ENCODE results near the gene PPP6R1.

- TF ChIP-seq POLR2AphosphoS5 (IDR thresholded peaks at IDR 0.05; ENCODE audit: low read depth, low read length) = no peak
- TF ChIP-seq CTCF (IDR thresholded peaks at IDR 0.05) = no peak
- no peak for TF ChIP-seq TCF7L2 (IDR thresholded peaks at IDR 0.05; ENCODE audit: low read depth, low read length)
These were observed 16.8 kb downstream of the PPP6R1 start for GRCh38 chr19:55241935-55242464.

All from Panc1 (cell line).